ENCODE measurements around the gene MOB3B.
"Not testable (repeated sequence)": the region's sequence is repeated elsewhere in the genome, so short reads cannot be mapped to it uniquely, and the experiment has no call there.

The MOB3B gene

DNA sequence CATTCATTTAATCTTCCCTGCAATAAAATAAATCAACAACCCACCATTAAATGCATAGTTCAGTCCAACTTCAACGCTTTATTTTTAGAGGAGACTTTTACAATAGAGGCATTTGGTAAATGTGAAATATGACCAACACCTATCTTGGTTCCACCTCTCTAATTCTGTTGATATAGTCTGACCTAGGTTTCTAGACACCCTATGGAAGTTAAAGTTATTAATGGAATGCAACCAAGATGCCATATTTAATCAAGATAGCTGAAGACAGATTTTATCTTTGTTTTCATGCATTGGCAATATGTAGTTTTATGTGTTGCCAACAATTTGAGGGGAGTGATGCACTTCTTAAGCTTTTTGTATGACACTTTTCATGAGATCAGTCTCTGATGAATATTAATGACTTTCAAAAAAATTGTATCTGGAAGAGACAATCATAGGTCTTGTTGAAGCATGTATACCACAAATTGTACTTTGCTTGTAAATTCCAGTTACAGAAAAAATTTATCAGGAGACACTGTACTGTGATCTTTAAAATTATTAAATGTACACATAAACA is 107.3 kb downstream of the MOB3B start:
- in situ Hi-C loops (cut with HindIII; ENCODE audit: low pct_ligation_motif_present, low sequenced_read_pairs) = no loop called here
- no peak overlapping the region for H3K4me3 ChIP-seq (ENCODE audit: low read depth, low read length)
- no peak overlapping the region for H3K27ac ChIP-seq
- TF ChIP-seq, protein P1, sequence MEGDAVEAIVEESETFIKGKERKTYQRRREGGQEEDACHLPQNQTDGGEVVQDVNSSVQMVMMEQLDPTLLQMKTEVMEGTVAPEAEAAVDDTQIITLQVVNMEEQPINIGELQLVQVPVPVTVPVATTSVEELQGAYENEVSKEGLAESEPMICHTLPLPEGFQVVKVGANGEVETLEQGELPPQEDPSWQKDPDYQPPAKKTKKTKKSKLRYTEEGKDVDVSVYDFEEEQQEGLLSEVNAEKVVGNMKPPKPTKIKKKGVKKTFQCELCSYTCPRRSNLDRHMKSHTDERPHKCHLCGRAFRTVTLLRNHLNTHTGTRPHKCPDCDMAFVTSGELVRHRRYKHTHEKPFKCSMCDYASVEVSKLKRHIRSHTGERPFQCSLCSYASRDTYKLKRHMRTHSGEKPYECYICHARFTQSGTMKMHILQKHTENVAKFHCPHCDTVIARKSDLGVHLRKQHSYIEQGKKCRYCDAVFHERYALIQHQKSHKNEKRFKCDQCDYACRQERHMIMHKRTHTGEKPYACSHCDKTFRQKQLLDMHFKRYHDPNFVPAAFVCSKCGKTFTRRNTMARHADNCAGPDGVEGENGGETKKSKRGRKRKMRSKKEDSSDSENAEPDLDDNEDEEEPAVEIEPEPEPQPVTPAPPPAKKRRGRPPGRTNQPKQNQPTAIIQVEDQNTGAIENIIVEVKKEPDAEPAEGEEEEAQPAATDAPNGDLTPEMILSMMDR (IDR thresholded peaks at IDR 0.05; ENCODE audit: low read depth, low read length, missing control alignments) = no peak
- no peaks in the 10 kb centered on the region for H3K36me3 ChIP-seq (replicated peaks)
- no peaks in the 10 kb centered on the region for H3K27me3 ChIP-seq (replicated peaks)
- DNase-seq = no peak

DNA sequence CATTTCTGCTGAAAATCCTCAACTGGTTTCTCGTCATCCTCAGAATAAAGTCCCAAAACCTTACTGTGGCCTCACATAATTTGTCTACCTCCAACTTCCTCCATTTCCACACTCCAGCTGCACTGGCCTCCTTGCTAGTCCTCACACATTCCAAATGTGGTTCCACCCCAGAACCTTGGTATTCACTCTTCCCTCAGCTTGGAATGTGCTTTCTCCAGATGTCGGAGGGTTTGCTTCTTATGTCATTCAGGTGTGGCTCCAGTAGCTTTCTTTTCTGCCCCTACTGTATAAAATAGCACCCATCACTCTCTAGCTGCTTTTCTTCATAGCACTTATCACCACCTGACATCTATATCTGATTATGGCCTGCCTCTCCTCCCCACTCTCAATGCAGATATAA is 108.0 kb downstream of the MOB3B start:
- H3K36me3 ChIP-seq (replicated peaks) = no peaks in the 10 kb centered on the region
- H3K4me3 ChIP-seq (ENCODE audit: low read depth, low read length) = no peak overlapping the region
- no peaks in the 10 kb centered on the region for H3K27me3 ChIP-seq (replicated peaks)
- in situ Hi-C loops (cut with HindIII; ENCODE audit: low pct_ligation_motif_present, low sequenced_read_pairs) = no loop called here
- TF ChIP-seq, protein P1 (IDR thresholded peaks at IDR 0.05; ENCODE audit: low read depth, low read length, missing control alignments) = no peak
- H3K27ac ChIP-seq = no peak overlapping the region
- DNase-seq = no peak

DNA sequence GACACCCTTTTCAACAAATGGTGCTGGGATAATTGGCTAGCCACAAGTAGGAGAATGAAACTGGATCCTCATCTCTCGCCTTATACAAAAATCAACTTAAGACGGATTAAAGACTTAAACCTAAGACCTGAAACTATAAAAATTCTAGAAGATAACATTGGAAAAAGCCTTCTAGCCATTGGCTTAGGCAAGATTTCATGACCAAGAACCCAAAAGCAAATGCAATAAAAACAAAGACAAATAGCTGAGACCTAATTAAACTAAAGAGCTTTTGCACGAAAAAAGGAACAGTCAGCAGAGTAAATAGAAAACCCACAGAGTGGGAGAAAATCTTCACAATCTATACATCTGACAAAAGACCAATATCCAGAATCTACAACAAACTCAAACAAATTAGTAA is 110.1 kb downstream of the MOB3B start:
- H3K4me3 ChIP-seq (ENCODE audit: low read depth, low read length); H3K27ac ChIP-seq; in situ Hi-C loops (cut with HindIII; ENCODE audit: low pct_ligation_motif_present, low sequenced_read_pairs); H3K27me3 ChIP-seq (replicated peaks); DNase-seq; H3K36me3 ChIP-seq (replicated peaks): not testable (repeated sequence)

DNA sequence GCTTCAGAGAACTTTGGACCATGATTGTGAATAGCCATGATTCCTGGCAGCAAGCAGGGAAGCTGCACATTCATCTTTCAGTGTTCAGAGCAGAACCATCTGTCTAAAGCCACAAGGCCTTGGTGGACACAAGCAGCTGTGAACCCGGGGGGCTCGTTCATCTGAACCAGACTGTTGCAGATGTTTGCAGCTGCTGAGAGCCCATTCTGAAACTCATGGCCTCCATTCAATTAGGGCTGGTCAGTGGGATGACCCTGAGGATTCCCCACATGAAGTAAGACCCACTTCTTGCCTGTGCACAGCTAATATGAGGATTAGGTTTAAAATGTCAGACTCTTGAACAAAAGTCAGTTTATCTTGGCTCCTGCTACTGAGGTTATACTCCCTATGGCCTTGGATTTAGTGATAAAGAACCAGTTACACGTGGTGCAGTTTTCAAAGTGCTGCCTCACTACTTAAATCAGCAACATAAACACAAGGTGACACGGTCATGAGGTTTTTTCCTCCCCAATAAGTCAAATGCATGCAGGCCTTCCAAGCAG is 115.3 kb downstream of the MOB3B start:
- H3K36me3 ChIP-seq (replicated peaks) = no peaks in the 10 kb centered on the region
- H3K4me3 ChIP-seq (ENCODE audit: low read depth, low read length) = no peak overlapping the region
- in situ Hi-C loops (cut with HindIII; ENCODE audit: low pct_ligation_motif_present, low sequenced_read_pairs) = no loop called here
- TF ChIP-seq, protein P1 (IDR thresholded peaks at IDR 0.05; ENCODE audit: low read depth, low read length, missing control alignments) = no peak
- no peak overlapping the region for H3K27ac ChIP-seq
- no peaks in the 10 kb centered on the region for H3K27me3 ChIP-seq (replicated peaks)
- no peak for DNase-seq

DNA sequence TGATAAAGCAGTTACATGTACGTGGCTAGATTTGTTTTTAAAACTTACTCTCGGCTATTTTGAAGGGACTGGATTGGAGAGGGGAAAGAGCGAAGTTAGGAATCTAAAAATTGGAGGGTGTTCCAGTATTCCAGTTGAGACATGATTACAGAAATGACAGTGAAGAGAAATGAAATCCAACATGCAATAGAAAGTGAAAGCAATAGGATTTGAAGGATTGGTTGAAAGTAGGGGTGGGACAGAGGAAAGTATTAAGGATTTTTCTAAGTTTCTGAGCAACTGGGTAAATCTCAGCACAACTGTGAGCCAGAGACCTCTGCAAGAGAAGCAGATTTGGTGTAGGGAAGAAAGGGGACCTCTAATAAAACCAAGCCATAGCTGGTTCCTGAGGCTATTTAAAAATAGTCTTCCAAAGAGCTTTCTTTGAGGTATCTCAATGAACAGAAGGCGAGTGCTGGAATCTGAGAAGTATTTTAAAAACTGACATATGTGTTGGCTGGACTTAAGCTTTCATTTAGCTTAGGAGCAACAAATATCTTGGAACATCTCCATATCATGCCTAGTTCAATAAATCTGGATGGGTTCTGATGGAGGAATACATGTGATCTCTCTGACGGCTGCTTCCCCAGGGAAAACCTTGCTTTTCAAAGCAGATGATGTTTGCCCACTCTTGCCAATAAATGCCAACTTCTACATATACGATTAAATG is 115.9 kb downstream of the MOB3B start:
- Histone ChIP-seq H3K36me3 (replicated peaks) (no peaks in the 10 kb centered on the region), H3K4me3 (ENCODE audit: low read depth, low read length) (peak overlapping the region; percentile 18), H3K27ac (no peak overlapping the region), H3K27me3 (replicated peaks) (no peaks in the 10 kb centered on the region)
- no peak for DNase-seq
- TF ChIP-seq, protein P1 (IDR thresholded peaks at IDR 0.05; ENCODE audit: low read depth, low read length, missing control alignments) = no peak
- in situ Hi-C loops (cut with HindIII; ENCODE audit: low pct_ligation_motif_present, low sequenced_read_pairs) = no loop called here

DNA sequence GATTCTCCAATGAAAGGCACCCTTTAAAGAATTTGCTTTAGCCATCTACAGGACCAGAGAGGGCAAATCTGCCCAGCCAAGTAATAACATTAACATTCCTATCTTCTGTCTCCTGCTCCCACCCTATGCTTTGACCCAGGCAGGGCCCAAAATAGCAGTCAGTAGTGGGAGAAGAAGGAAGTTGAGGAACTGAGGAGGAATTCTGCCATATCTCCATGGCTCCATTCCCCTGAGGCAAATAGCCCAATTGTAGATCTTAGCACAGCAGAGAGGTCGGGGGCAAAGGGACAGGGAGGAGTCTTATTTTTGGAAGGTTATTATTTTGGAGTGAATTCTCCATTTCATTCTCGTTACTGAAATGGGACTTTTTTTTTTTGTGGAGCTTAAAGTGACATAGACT is 116.7 kb downstream of the MOB3B start:
- no peak for DNase-seq
- Histone ChIP-seq H3K36me3 (replicated peaks) (no peaks in the 10 kb centered on the region), H3K4me3 (ENCODE audit: low read depth, low read length) (no peak overlapping the region), H3K27me3 (replicated peaks) (no peaks in the 10 kb centered on the region), H3K27ac (no peak overlapping the region)
- in situ Hi-C loops (cut with HindIII; ENCODE audit: low pct_ligation_motif_present, low sequenced_read_pairs) = no loop called here
- TF ChIP-seq, protein P1 (IDR thresholded peaks at IDR 0.05; ENCODE audit: low read depth, low read length, missing control alignments) = no peak

All from brain microvascular endothelial cell (primary cell).